ENCODE data around the gene CYP2A13.
"Not testable (repeated sequence)": the region's sequence is repeated elsewhere in the genome, so short reads cannot be mapped to it uniquely, and the experiment has no call there.

CYP2A13 gene

GRCh38 chr19:41120929-41121911 is 33.0 kb downstream of the CYP2A13 start:
- DNase-seq (ENCODE audit: low read depth, low spot score), result not testable (repeated sequence)

DNA sequence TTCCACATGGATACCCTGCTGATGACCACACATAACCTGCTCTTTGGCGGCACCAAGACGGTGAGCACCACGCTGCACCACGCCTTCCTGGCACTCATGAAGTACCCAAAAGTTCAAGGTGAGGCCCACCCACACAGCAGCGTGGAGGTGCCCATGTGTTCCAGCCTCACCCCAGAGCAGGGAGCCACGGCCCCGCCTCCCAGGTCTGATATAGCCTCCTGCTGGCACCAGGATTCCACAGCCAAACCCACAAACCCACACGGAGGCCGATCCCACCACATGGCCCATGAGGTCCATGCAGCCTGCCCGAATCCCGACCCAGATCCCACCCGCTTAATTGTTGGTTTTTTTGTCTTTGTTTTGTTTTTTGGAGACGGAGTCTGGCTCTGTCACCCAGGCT is 34.6 kb downstream of the CYP2A13 start:
- not testable (repeated sequence) for DNase-seq (ENCODE audit: low read depth, low spot score)

- DNase-seq (ENCODE audit: low read depth, low spot score), result no peak
Observed at GRCh38 chr19:41123716-41124294, 35.6 kb downstream of the CYP2A13 start.

DNA sequence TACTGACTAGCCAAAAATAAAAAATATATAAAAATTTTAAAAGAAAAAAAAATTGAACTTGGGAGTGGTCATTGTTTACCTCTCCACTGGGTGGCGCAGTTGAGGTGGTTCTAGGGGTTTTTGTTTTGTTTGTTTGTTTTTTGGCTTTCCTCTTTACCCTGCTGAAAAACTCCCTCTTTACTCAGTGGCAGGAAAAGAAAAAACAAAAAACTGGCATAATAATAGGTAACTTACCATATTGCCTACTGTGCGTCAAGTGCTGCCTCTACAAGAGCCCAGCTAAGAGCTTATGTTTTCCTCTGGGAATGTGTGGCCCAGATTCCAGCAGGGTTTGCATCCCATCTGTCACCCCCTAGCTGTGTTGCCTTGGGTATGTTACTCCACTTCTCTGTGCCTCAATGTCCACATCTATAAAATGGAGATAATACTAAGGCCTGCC is 38.5 kb downstream of the CYP2A13 start:
- peak; percentile 33 for DNase-seq (ENCODE audit: low read depth, low spot score)

DNA sequence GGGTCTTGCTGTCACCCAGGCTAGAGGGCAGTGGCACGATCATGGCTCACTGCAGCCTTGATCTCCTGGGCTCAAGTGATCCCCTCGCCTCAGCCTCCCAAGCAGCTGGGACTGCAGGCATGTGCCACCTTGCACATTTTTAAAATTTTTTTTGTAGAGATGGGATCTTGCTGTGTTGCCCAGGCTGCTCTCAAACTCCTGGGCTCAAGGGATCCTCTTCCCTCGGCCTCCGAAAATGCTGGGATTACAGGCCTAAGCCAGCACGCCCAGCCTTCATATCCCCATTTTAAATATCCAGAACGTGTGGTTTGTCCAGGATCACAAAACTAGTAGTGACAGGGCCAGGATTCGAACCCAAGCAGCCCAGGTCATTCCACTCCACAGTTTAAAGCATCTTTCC is 39.1 kb downstream of the CYP2A13 start:
- DNase-seq (ENCODE audit: low read depth, low spot score), result not testable (repeated sequence)

GRCh38 chr19:41127801-41128300 is 39.6 kb downstream of the CYP2A13 start:
- peak; percentile 23 for DNase-seq (ENCODE audit: low read depth, low spot score)

DNA sequence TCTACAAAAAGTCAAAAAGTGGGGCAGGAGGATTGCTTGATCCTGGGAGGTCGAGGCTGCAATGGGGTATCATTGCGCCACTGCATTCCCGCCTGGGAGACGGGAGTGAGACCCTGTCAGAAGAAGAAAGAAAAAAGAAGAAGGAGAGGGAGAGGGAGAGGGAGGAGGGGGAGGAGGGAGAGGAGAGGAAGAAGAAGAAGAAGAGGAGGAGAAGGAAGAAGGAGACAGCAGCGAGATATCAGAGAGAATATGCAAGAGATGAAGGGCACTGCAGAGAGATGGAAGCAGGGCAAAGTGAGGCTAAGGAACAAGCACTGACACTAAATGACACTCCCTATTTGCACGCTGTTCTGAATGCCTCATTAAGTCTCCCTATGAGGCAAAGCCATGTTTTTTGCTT is 40.4 kb downstream of the CYP2A13 start:
- no peak for DNase-seq (ENCODE audit: low read depth, low spot score)

- no peak for DNase-seq (ENCODE audit: low read depth, low spot score)
Observed at GRCh38 chr19:41131186-41131585, 42.9 kb downstream of the CYP2A13 start.

DNA sequence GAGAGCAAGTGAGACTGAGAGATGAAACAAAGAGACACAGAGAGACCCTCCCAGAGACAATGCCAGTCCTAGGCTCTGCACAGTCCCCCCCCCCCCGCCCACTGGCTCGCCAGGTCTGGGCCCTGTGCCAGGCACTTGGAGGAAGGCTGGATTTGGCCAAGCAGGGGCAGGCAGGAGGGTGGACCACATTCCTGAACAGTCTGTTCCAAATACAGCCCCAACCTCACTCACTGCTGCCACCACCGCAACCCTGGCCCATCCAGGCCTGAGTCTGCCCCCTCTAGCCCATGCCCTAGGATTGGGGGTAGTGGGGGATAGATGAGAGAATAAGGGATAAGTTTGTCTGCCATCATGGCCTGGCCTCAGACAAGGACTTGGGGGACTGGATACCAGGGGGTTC is 45.0 kb downstream of the CYP2A13 start:
- no peak for DNase-seq (ENCODE audit: low read depth, low spot score)

DNA sequence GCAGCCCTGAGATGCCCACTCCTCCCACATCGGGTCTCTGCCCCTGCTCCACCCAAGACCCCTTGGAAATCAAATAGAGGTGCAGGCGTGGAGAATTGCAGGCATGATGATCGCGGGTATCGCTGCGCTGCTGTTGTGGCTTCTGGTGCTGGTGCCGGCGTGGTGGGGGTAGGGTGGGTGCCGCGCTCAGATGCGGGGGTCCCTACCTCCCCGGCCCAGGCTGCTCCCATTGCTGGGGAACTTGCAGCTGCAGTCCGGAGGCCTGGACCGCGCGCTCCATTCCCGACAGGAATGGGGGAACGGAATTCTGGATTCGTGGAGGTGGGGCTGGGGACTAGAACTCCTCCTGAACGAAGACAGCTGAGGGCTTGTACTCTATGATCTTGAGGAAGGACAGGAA is 46.4 kb downstream of the CYP2A13 start:
- DNase-seq (ENCODE audit: low read depth, low spot score), result no peak

DNA sequence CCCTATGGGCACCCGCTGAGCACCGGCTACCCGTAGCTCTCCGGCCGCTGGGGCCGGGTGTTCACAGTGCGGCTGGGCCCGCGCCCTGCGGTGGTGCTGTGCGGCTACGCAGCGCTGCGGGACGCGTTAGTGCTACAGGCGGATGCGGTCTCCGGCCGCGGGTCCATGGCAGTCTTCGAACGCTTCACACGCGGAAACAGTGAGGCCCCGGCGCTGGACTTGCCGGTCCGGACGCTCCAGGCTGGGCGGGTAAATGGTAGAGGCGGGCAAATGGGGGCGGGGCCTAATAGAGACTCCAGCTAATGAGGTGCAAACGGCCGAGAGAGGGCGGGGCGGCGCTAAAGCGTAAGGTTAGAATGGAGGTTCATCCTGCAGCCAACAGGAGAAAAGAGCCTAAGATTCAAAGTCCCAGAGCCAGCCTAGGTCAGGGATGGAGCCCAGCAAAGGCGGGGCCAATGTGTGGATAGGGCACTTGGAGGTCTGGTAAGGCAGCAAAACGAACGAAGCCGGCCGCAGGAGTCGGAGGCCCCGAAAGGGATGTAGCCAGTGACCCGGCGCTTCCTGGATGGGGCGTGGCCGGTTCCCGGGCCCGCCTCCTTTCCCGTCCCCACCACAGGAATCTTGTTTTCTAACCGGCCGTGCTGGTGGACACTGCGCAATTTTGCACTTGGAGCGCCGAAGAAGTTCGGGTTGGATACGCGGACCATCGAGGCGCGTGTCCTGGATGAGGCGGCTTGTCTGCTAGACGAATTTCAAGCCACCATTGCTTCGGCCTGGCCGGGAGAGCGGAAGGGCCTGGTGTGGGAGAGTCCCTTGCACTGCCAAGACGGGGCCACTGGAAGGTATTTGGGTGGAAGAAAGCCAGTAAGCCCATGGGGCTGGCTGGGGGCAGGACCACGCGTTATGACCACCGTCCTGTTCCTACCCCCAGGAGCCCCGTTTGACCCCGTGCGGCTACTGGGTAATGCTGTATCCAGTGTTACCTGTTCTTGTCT is 47.4 kb downstream of the CYP2A13 start:
- peak; percentile 20 for DNase-seq (ENCODE audit: low read depth, low spot score)

DNA sequence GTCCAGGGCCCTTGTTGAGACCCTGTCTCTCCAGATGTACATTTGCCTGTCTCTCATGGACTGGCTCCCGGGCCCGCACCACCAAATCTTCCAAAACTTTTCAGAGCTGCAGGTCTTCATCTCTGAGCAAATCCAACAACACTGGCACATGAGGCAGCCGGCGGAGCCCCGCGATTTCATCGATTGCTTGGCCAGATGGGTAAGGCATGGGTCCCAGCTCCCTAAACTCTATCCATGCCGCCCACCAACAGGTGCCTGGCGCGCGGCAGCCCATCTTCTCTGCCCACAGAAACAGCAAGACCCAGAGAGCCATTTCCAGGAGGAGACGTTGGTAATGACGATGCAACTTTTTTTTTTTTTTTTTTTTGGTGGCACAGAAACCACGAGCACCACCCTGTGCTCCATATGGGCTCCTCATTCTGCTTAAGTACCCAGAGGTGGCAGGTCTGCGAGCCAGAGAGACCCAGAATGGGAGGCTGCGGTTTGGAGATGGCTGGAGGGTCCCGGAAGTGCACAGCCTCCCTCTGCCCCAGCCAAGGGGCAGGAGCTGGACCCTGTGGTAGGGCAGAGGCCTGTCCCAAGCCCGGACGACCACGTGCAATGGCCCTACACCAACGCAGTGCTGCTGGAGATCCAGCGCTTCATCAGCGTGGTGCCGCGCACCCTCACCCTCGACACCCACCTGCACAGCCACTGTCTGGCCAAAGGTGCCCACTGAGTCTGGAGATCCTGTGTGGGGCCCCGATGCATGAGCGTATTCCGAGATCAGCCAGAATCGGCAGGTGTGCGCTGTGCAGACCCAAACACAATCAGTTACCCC is 48.6 kb downstream of the CYP2A13 start:
- no peak for DNase-seq (ENCODE audit: low read depth, low spot score)

- peak; percentile 75 for DNase-seq (ENCODE audit: low read depth, low spot score)
Observed at GRCh38 chr19:41144403-41144802, 56.2 kb downstream of the CYP2A13 start.

Data from iPS DF 19.7 (cell line).